ENCODE measurements around the gene ACLY.
"Not testable (repeated sequence)": the region's sequence is repeated elsewhere in the genome, so short reads cannot be mapped to it uniquely, and the experiment has no call there.

Gene ACLY

DNA sequence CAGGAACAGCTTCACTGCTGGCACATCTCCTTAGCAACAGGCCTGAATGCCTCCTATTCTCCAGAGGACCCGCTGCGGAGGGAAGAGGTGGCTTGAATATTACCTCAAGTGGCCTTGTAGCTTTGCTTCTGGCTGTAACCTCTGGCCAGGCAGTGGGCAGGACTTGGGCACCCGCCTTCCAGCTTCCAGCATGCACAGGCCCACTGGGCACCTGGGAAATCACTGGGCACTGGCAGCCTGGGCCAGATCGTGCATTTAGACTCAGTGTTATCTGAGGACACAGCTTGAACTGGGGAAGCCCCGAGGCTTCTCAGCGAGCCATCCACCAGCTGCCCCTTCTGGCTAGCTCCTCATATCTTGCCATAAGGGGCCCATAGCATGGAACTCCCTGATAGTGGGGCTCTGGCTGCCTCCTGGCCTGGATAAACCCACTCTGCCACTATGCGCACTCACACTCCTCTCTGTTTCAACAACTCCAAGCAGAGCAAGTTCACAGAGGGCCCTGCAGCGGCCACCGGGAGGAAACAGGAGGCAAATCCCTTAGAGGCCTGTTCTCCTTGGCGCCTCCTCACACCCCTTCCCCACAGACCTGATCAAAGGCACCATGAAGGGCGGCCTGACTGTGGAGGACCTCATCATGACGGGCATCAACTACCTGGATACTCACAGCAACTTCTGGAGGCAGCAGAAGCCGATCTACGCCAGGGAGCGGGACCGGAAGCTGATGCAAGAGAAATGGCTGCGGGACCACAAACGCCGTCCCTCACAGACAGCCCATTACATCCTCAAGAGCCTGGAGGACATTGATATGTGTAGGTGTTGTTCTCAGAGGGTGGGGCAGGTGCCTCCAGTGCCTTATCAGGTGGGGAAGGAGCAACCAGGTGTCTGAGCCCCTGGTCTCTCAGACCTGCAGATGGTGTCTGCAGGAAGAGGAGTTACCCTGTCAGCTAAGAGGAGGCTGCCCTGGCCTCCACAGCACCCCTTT, 19.5 kb upstream of the ACLY start:
- H3K27me3 ChIP-seq (ENCODE audit: control insufficient read depth, insufficient read depth, low read length): no peaks in the 10 kb centered on the region
- H3K4me3 ChIP-seq (ENCODE audit: low read depth, low read length): no peak overlapping the region
- no peaks in the 10 kb centered on the region for H3K9me3 ChIP-seq (ENCODE audit: control insufficient read depth, insufficient read depth, low read length)
- no peak overlapping the region for H3K9ac ChIP-seq (ENCODE audit: low read depth, low read length)
- H3K36me3 ChIP-seq (ENCODE audit: control insufficient read depth, insufficient read depth, low read length): no peaks in the 10 kb centered on the region
- H3K4me1 ChIP-seq (ENCODE audit: control insufficient read depth, insufficient read depth, low read length): no peaks in the 10 kb centered on the region
- H3K27ac ChIP-seq (ENCODE audit: low read depth, low read length): no peak overlapping the region

DNA sequence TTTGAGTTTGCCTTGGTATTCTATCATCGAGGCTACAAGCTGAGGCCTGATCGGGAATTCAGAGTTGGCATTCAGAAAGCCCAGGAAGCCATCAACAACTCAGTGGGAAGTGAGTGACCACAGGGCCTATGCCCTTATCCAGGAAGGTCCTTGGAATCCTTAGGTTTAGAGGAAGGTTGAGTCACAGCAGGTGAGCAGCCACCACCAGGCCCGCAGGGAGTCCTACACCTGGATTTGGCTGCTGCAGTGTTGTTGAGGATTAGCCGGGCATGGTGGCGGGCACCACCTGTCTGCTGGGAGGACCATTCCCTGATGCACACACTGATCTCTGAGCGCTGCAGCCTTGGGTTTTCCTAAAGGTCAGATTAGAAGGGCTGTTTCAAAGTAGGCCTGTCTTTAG, 16.9 kb upstream of the ACLY start:
- no peaks in the 10 kb centered on the region for H3K27me3 ChIP-seq (ENCODE audit: control insufficient read depth, insufficient read depth, low read length)
- H3K9ac ChIP-seq (ENCODE audit: low read depth, low read length): no peak overlapping the region
- no peaks in the 10 kb centered on the region for H3K9me3 ChIP-seq (ENCODE audit: control insufficient read depth, insufficient read depth, low read length)
- no peaks in the 10 kb centered on the region for H3K4me1 ChIP-seq (ENCODE audit: control insufficient read depth, insufficient read depth, low read length)
- no peaks in the 10 kb centered on the region for H3K36me3 ChIP-seq (ENCODE audit: control insufficient read depth, insufficient read depth, low read length)
- H3K27ac ChIP-seq (ENCODE audit: low read depth, low read length): no peak overlapping the region
- H3K4me3 ChIP-seq (ENCODE audit: low read depth, low read length): no peak overlapping the region

DNA sequence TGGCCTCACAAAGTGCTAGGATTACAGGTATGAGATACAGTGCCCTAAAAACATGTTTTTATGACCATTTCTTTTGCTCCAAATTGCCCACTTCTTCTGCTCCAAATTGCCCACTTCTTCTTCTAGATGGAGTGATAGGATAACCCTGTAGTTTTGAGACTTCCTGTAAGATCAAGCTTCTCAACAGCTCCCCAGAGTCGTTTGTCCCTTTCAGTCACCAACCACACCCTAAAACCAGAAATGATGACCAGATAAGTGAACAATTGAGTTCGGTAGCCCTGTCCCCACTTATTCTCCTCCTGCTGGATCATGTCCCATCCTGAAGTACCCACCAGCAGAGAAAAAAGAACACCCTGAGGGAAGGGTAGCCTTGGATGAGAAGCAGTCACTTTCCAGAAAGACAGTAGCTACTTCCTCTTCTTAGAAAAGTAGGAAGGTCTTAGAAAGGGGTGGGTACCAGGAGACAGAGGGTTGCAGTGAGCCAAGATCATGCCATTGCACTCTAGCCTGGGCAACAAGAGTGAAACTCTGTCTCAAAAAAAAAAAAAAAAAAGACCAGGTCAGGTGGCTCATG, 14.2 kb upstream of the ACLY start:
- Histone ChIP-seq H3K9ac (ENCODE audit: low read depth, low read length) (no peak overlapping the region), H3K9me3 (ENCODE audit: control insufficient read depth, insufficient read depth, low read length) (no peaks in the 10 kb centered on the region), H3K4me3 (ENCODE audit: low read depth, low read length) (no peak overlapping the region), H3K27me3 (ENCODE audit: control insufficient read depth, insufficient read depth, low read length) (no peaks in the 10 kb centered on the region), H3K36me3 (ENCODE audit: control insufficient read depth, insufficient read depth, low read length) (no peaks in the 10 kb centered on the region), H3K27ac (ENCODE audit: low read depth, low read length) (no peak overlapping the region), H3K4me1 (ENCODE audit: control insufficient read depth, insufficient read depth, low read length) (no peaks in the 10 kb centered on the region)

DNA sequence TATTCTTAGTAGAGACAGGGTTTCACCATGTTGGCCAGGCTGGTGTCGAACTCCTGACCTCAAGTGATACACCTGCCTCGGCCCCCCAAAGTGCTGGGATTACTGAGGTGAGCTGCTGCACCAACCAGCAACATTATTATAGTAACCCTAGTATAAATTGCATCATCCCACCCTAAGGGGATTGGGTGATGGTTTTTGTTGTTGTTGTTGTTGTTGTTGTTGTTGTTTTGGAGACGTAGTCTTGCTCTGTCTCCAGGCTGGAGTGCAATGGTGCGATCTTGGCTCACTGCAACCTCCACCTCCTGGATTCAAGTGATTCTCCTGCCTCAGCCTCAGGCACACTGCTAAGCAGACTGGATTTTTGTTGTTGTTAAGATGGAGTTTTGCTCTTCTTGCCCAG, 13.0 kb upstream of the ACLY start:
- H3K36me3 ChIP-seq (ENCODE audit: control insufficient read depth, insufficient read depth, low read length); H3K4me1 ChIP-seq (ENCODE audit: control insufficient read depth, insufficient read depth, low read length); H3K4me3 ChIP-seq (ENCODE audit: low read depth, low read length); H3K27me3 ChIP-seq (ENCODE audit: control insufficient read depth, insufficient read depth, low read length); H3K9me3 ChIP-seq (ENCODE audit: control insufficient read depth, insufficient read depth, low read length); H3K27ac ChIP-seq (ENCODE audit: low read depth, low read length); H3K9ac ChIP-seq (ENCODE audit: low read depth, low read length): not testable (repeated sequence)

DNA sequence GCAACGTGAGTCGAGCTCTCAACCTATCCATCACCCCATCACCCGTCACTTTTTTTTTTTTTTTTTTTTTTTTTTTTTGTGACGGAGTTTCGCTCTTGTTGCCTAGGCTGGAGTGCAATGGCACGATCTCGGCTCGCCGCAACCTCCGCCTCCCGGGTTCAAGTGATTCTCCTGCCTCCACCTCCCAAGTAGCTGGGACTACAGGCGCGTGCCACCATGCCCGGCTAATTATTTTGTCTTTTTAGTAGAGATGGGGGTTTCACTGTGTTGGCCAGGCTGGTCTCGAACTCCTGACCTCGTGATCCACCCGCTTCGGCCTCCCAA, 12.0 kb upstream of the ACLY start:
- H3K9me3 ChIP-seq (ENCODE audit: control insufficient read depth, insufficient read depth, low read length); H3K4me1 ChIP-seq (ENCODE audit: control insufficient read depth, insufficient read depth, low read length); H3K9ac ChIP-seq (ENCODE audit: low read depth, low read length); H3K27me3 ChIP-seq (ENCODE audit: control insufficient read depth, insufficient read depth, low read length); H3K36me3 ChIP-seq (ENCODE audit: control insufficient read depth, insufficient read depth, low read length): not testable (repeated sequence)
- Histone ChIP-seq H3K4me3 (ENCODE audit: low read depth, low read length) (peak overlapping the region; percentile 79), H3K27ac (ENCODE audit: low read depth, low read length) (peak overlapping the region; percentile 64)

DNA sequence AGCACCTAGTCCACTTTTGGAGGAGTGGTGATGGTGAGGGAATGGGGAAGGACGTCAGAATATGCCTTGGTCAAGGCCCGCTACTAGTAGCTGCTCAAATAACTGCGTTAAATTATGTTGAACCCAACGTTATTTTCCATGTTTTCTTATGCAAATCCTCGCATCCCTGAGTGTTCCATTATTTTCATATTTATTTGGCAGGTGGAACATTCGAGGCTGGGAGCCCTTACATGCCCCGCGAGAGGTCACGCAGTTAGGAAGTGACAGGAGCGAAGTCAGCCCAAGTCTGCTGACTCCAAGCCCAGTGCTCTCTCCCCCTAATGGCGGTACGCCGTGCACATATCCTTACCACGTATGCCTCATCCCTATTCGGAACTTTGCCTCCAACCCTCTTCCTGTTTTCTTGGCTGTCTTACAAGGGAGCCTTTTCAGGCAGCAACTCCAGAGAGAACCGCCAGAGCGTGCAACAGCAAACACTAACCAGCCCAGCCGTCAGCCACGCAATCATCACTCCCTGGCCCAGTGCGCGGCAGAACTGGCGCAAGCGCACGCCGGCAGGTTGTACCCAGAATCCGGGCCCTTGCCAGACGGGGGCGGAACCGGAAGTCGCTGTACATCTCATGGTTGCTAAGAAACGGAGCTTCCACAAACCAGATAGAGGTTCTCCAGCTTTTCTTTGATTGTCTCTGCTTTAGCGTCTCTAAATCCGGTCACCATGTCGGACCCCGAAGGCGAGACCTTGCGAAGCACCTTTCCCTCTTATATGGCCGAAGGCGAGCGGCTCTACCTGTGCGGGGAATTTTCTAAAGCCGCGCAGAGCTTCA, 11.5 kb upstream of the ACLY start, which contains the start of gene ODAD4:
ODAD4 (plus strand) TSS at position 609 of the 824 bp plus-strand sequence; CDS start at position 716, 107 bp downstream.
- Histone ChIP-seq H3K4me3 (ENCODE audit: low read depth, low read length) (peak within 1 kb of the TSS; percentile 79), H3K36me3 (ENCODE audit: control insufficient read depth, insufficient read depth, low read length) (no peaks in the 10 kb centered on the region), H3K4me1 (ENCODE audit: control insufficient read depth, insufficient read depth, low read length) (no peaks in the 10 kb centered on the region), H3K27me3 (ENCODE audit: control insufficient read depth, insufficient read depth, low read length) (no peaks in the 10 kb centered on the region), H3K9me3 (ENCODE audit: control insufficient read depth, insufficient read depth, low read length) (no peaks in the 10 kb centered on the region), H3K9ac (ENCODE audit: low read depth, low read length) (peak within 1 kb of the TSS; percentile 49), H3K27ac (ENCODE audit: low read depth, low read length) (peak within 1 kb of the TSS; percentile 72)

DNA sequence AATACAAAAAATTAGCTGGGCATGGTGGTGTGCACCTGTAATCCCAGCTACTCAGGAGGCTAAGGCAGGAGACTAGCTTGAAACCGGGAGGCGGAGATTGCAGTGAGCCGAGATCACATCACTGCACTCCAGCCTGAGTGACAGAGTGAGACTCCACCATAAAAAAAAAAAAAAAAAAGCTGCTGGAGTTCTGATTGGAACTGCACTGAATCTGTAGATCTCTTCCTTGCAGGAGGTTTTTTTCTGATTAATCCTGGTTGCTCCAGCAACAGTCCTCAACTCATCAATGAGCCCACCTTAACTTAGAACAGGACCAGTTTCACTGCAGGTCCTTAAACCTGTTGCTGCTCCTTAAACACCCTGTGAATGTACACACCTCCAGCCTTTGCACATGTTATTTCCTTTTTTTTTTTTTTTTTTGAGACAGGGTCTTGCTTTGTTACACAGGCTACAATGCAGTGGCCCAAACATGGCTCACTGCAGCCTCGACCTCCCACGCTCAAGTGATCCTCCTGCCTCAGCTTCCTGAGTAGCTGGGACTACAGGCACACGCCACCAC, 10.0 kb upstream of the ACLY start:
- Histone ChIP-seq H3K9me3 (ENCODE audit: control insufficient read depth, insufficient read depth, low read length) (no peaks in the 10 kb centered on the region), H3K36me3 (ENCODE audit: control insufficient read depth, insufficient read depth, low read length) (no peaks in the 10 kb centered on the region), H3K4me1 (ENCODE audit: control insufficient read depth, insufficient read depth, low read length) (no peaks in the 10 kb centered on the region), H3K27ac (ENCODE audit: low read depth, low read length) (no peak overlapping the region), H3K27me3 (ENCODE audit: control insufficient read depth, insufficient read depth, low read length) (no peaks in the 10 kb centered on the region), H3K4me3 (ENCODE audit: low read depth, low read length) (no peak overlapping the region), H3K9ac (ENCODE audit: low read depth, low read length) (no peak overlapping the region)

DNA sequence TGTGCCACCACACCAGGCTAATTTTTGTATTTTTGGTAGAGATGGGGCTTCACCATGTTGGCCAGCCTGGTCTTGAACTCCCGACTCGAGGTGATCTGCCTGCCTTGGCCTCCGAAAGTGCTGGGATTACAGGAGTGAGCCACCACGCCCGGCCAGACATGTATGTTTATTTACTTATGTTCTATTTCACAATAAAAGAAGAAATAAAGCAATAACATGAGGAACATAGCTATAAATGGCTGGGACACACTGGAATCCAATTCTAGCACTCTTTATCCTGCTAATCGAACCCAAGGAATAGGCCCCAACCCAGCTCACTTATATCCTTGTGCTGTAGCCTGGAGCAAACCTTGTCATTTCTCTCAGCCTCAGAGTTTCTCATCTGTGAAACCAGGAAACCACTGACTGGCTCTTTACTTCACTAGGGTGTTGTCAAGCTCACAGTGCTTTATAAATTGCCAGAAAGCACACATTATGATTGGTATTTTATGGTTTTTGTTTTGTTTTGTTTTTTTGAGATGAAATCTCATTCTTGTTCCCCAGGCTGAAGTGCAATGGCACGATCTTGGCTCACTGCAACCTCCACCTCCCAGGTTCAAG, 7.3 kb upstream of the ACLY start:
- H3K27me3 ChIP-seq (ENCODE audit: control insufficient read depth, insufficient read depth, low read length): no peaks in the 10 kb centered on the region
- H3K9me3 ChIP-seq (ENCODE audit: control insufficient read depth, insufficient read depth, low read length): no peaks in the 10 kb centered on the region
- no peak overlapping the region for H3K27ac ChIP-seq (ENCODE audit: low read depth, low read length)
- H3K9ac ChIP-seq (ENCODE audit: low read depth, low read length): no peak overlapping the region
- H3K4me1 ChIP-seq (ENCODE audit: control insufficient read depth, insufficient read depth, low read length): no peaks in the 10 kb centered on the region
- no peaks in the 10 kb centered on the region for H3K36me3 ChIP-seq (ENCODE audit: control insufficient read depth, insufficient read depth, low read length)
- H3K4me3 ChIP-seq (ENCODE audit: low read depth, low read length): no peak overlapping the region

DNA sequence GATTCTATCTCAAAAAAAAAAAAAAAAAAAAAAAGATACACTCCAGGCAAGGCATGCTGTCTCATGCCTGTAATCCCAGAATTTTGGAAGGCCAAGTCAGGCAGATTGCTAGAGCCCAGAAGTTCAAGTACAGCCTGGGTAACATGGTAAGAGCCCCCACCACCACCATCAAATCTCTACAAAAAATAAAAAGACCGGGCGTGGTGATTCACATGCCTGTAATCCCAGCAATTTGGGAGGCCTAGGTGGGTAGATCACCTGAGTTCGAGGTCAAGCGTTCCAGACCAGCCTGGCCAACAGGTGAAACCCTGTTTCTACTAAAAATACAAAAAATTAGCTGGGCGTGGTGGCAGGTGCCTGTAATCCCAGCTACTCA, 1.8 kb upstream of the ACLY start:
- Histone ChIP-seq H3K4me3 (ENCODE audit: low read depth, low read length) (no peak overlapping the region), H3K9ac (ENCODE audit: low read depth, low read length) (no peak overlapping the region), H3K27me3 (ENCODE audit: control insufficient read depth, insufficient read depth, low read length) (no peaks in the 10 kb centered on the region), H3K36me3 (ENCODE audit: control insufficient read depth, insufficient read depth, low read length) (no peaks in the 10 kb centered on the region), H3K9me3 (ENCODE audit: control insufficient read depth, insufficient read depth, low read length) (no peaks in the 10 kb centered on the region), H3K27ac (ENCODE audit: low read depth, low read length) (no peak overlapping the region), H3K4me1 (ENCODE audit: control insufficient read depth, insufficient read depth, low read length) (peaks cover 22% of the 10 kb centered on the region)

DNA sequence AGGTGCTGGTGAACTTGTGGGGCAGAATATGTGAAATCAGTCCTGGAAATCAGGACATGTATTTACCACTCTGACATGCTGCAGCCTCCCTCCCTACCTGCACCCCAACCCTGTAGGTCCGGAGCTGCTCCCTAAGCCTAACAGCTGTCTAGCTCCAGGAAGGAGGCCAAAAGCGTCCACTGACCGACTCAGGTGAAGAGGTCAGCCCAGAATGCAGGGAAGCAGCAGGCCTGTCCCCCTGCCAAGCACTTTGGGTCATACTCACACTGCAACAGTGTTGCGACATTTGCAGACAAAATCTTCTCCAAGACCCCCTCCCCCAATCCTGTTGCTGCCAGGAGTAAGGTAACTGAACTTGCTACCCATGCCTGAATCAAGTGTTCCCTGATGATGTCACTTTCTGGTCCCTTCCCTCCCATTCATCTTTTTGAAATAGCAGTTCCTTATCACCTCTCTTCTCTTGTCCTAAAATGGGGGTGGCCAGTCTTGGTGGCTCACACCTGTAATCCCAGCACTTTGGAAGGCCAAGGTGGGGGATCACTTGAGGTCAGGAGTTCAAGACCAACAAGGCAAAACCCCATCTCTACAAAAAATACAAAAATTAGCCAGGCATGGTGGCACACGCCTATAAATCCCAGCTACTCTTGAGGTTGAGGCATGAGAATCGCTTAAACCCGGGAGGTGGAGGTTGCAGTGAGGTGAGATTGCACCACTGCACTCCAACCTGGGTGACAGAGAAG, 1.3 kb upstream of the ACLY start:
- Histone ChIP-seq H3K9me3 (ENCODE audit: control insufficient read depth, insufficient read depth, low read length) (no peaks in the 10 kb centered on the region), H3K9ac (ENCODE audit: low read depth, low read length) (no peak overlapping the region)

More for the DNA sequence above, 1.3 kb upstream of the ACLY start:
- Histone ChIP-seq H3K4me1 (ENCODE audit: control insufficient read depth, insufficient read depth, low read length) (peaks cover 26% of the 10 kb centered on the region), H3K27ac (ENCODE audit: low read depth, low read length) (peak overlapping the region; percentile 90), H3K36me3 (ENCODE audit: control insufficient read depth, insufficient read depth, low read length) (0 out of 2 replicates have a peak, but pooled peaks cover 4% of the 10 kb centered on the region), H3K4me3 (ENCODE audit: low read depth, low read length) (peak overlapping the region; percentile 91), H3K27me3 (ENCODE audit: control insufficient read depth, insufficient read depth, low read length) (no peaks in the 10 kb centered on the region)
